SU-DHL-6 (cell line): ENCODE results near the gene RAB11FIP3.

ENCODE experiments used
- H2AFZ ChIP-seq: fragments of 200-600 bp; sonication (generic); 2 replicates; pipeline ENCODE4 v1.6.1; 2014; ENCODE audit warnings: low read depth, mild to moderate bottlenecking, moderate library complexity, mixed read lengths, antibody characterized with exemption, low read length; ENCODE audit not compliant: severe bottlenecking
- H3F3A ChIP-seq: fragments of 200-600 bp; shearing (Covaris generic); 2 replicates; pipeline ENCODE4 v1.6.0; 2016; ENCODE audit warnings: antibody characterized with exemption, mild to moderate bottlenecking; ENCODE audit not compliant: insufficient read depth
- H3K27ac ChIP-seq: fragments of 200-600 bp; sonication (generic); 2 replicates; pipeline ENCODE4 v1.5.1; 2016; ENCODE audit warnings: low read depth, mild to moderate bottlenecking, low read length, moderate library complexity, mixed read lengths
- H3K27me3 ChIP-seq: fragments of 200-600 bp; sonication (generic), shearing (Covaris generic); 2 replicates; pipeline ENCODE4 v1.6.0; 2014; ENCODE audit warnings: mild to moderate bottlenecking, low read length
- H3K36me3 ChIP-seq: fragments of 200-600 bp; sonication (generic); 2 replicates; pipeline ENCODE4 v1.6.1; 2014; ENCODE audit warnings: mild to moderate bottlenecking, low read length, mixed read lengths
- H3K4me2 ChIP-seq: fragments of 300-600, 200-600 bp; shearing (Covaris generic), sonication (generic); 2 replicates; pipeline ENCODE4 v1.6.0; 2014; ENCODE audit warnings: low read length, low read depth, mild to moderate bottlenecking; ENCODE audit not compliant: poor library complexity, severe bottlenecking
- H3K4me3 ChIP-seq: fragments of 200-600 bp; sonication (generic); 2 replicates; pipeline ENCODE4 v1.5.1; 2014; ENCODE audit warnings: antibody characterized with exemption, low read length, mild to moderate bottlenecking, mixed read lengths; ENCODE audit not compliant: insufficient read depth, poor library complexity, severe bottlenecking
- H3K79me2 ChIP-seq: fragments of 200-600 bp; sonication (generic); 2 replicates; pipeline ENCODE4 v1.6.1; 2014; ENCODE audit warnings: mild to moderate bottlenecking, low read length, moderate library complexity; ENCODE audit not compliant: insufficient read depth
- H3K9ac ChIP-seq: fragments of 200-600 bp; sonication (generic); 2 replicates; pipeline ENCODE4 v1.7.0; 2014; ENCODE audit warnings: mild to moderate bottlenecking, low read length
- H3K9me2 ChIP-seq: fragments of 200-600 bp; sonication (generic); replicated peaks from 2 replicates; pipeline ENCODE4 v1.6.1; 2014; ENCODE audit warnings: low read length; ENCODE audit not compliant: insufficient read depth
- H3K9me3 ChIP-seq: fragments of 200-600 bp; sonication (generic); 2 replicates; pipeline ENCODE4 v1.6.1; 2014; ENCODE audit warnings: low read length, mixed read lengths; ENCODE audit not compliant: insufficient read depth
- H4K20me1 ChIP-seq: fragments of 200-600 bp; sonication (generic); 2 replicates; pipeline ENCODE4 v1.6.1; 2014; ENCODE audit warnings: low read depth, mild to moderate bottlenecking, antibody characterized with exemption, low read length, moderate library complexity, mixed read lengths
- EZH2phosphoT487 ChIP-seq: fragments of 200-600 bp; sonication (generic), shearing (Covaris generic); conservative IDR thresholded peaks from 2 replicates; pipeline ENCODE4 v1.6.1; 2018; ENCODE audit warnings: mild to moderate bottlenecking, antibody characterized with exemption, low read length, moderate library complexity, mixed read lengths
- TF ChIP-seq, protein P1 (sequence below): fragments of 200-600 bp; sonication (generic); IDR thresholded peaks from one replicate; pipeline ENCODE4 v1.5.1; 2017; ENCODE audit warnings: antibody characterized with exemption, mild to moderate bottlenecking, low read length, moderate library complexity; ENCODE audit not compliant: insufficient read depth, poor library complexity, severe bottlenecking

Gene RAB11FIP3

DNA sequence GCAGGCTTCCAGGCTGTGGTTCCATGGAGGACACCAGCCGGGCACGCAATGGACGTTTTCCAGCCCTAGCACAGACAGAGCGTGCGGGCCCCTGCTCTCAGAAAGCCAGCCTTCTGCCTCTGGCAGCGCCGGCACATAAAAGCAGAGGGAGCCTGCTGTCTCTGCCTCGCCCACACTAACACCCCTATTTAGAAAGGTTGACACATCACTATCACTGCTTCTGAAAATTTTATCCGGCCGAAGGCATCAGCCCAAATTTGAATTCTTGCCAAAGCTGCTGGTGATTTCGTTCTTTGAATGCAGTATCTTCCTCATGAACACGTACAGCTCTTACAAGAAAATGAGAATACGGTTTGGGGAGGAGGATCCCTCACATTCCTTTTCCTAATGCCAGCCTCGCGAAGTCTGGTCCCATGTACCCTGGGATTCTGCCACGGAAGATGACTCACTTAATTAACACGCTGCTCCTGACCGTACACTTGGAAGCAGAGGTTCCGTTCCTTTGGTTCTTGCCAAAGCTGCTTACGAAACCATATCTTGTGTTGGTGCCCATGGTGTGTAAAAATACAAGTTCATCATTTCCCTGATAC is 1.3 kb upstream of the RAB11FIP3 start:
- Histone ChIP-seq H3K9ac (no peak overlapping the region), H3K36me3 (no peaks in the 10 kb centered on the region), H3K9me2 (no peaks in the 10 kb centered on the region), H3K27me3 (no peaks in the 10 kb centered on the region), H3K4me3 (peak overlapping the region; percentile 42), H3F3A (0 out of 2 replicates have a peak, but pooled peaks cover 8% of the 10 kb centered on the region), H4K20me1 (peaks cover 3% of the 10 kb centered on the region; the same call in 1 of the 2 replicates), H3K4me2 (peak overlapping the region; percentile 57), H3K27ac (no peak overlapping the region), H2AFZ (no peak overlapping the region), H3K9me3 (no peaks in the 10 kb centered on the region), H3K79me2 (peaks cover 14% of the 10 kb centered on the region)
- TF ChIP-seq, protein P1, sequence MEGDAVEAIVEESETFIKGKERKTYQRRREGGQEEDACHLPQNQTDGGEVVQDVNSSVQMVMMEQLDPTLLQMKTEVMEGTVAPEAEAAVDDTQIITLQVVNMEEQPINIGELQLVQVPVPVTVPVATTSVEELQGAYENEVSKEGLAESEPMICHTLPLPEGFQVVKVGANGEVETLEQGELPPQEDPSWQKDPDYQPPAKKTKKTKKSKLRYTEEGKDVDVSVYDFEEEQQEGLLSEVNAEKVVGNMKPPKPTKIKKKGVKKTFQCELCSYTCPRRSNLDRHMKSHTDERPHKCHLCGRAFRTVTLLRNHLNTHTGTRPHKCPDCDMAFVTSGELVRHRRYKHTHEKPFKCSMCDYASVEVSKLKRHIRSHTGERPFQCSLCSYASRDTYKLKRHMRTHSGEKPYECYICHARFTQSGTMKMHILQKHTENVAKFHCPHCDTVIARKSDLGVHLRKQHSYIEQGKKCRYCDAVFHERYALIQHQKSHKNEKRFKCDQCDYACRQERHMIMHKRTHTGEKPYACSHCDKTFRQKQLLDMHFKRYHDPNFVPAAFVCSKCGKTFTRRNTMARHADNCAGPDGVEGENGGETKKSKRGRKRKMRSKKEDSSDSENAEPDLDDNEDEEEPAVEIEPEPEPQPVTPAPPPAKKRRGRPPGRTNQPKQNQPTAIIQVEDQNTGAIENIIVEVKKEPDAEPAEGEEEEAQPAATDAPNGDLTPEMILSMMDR: no peak
- TF ChIP-seq EZH2phosphoT487: no peak

DNA sequence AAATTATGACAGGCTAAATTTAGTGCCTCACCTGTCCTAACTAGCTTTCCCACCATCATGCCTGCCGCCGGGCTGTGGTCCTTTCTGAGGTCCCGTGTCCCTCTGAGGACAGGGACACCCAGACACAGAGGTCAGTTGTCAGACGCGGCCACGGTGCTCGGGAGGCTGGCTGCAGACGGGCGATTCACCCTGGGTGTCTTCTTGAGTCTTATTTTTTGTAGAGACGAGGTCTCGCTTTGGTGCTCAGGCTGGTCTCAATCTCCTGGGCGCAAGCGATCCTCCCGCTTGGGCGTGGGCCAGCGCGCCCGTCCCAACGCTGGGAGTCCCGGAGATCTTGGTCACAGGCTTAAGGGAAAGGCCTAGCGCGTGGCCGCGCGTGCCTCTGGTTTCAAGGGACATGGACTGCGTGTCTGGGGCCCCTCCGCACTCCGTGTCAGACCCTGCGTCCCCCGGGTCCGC is 797 bp upstream of the RAB11FIP3 start:
- Histone ChIP-seq H3K9me3 (no peaks in the 10 kb centered on the region), H4K20me1 (peaks cover 3% of the 10 kb centered on the region; the same call in 1 of the 2 replicates), H3K4me2 (peak overlapping the region; percentile 57), H3K79me2 (peaks cover 14% of the 10 kb centered on the region), H3K9ac (peak overlapping the region; percentile 57), H3K27ac (no peak overlapping the region), H3K27me3 (no peaks in the 10 kb centered on the region), H2AFZ (peak overlapping the region; percentile 84), H3K9me2 (no peaks in the 10 kb centered on the region), H3K4me3 (peak overlapping the region; percentile 42), H3F3A (0 out of 2 replicates have a peak, but pooled peaks cover 8% of the 10 kb centered on the region), H3K36me3 (no peaks in the 10 kb centered on the region)
- TF ChIP-seq, protein P1: no peak
- no peak for TF ChIP-seq EZH2phosphoT487

DNA sequence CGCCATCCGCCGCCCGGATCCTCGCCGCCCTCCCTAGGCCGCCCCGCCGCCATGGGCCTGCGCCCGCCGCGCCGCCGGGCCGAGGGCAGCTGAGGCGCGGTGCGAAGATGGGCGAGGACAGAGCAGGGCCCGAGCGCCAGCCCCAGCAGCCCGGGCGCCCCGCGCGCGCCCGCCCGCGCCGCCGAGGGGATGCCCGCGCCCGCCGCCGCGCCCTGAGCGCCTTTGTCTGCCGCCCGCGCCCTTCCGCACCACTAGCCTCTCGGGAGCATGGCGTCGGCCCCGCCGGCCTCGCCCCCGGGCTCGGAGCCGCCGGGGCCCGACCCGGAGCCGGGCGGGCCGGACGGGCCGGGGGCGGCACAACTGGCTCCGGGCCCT is 278 bp downstream of the RAB11FIP3 start:
- Histone ChIP-seq H3K4me2 (peak overlapping the region; percentile 57), H3K9me2 (no peaks in the 10 kb centered on the region), H4K20me1 (peaks cover 3% of the 10 kb centered on the region; the same call in 1 of the 2 replicates), H3K4me3 (peak overlapping the region; percentile 60), H3K27me3 (no peaks in the 10 kb centered on the region), H3K27ac (peak overlapping the region; percentile 43; the same call in 1 of the 2 replicates), H3K9ac (peak overlapping the region; percentile 57), H2AFZ (no peak overlapping the region), H3K36me3 (no peaks in the 10 kb centered on the region), H3F3A (0 out of 2 replicates have a peak, but pooled peaks cover 8% of the 10 kb centered on the region), H3K9me3 (no peaks in the 10 kb centered on the region), H3K79me2 (peaks cover 16% of the 10 kb centered on the region)
- TF ChIP-seq EZH2phosphoT487: no peak
- TF ChIP-seq, protein P1: no peak
